ENCODE measurements around the gene MCAM.

Gene MCAM

GRCh38 chr11:119262668-119263351, 54.1 kb downstream of the MCAM start:
- DNase-seq (ENCODE audit: low spot score), result peak; percentile 24

- no peak for DNase-seq (ENCODE audit: low spot score)
These were observed 57.9 kb downstream of the MCAM start for GRCh38 chr11:119258983-119259382.
